ENCODE results near the gene ITGB1BP1. TPM values are rescaled to one million over a fixed set of nuclear protein-coding genes. Genes with fewer than 3 reads are reported as not detected.

ITGB1BP1 gene
- total RNA-seq, 2 experiments from 2014 or later = 54.0 to 102 TPM

DNA sequence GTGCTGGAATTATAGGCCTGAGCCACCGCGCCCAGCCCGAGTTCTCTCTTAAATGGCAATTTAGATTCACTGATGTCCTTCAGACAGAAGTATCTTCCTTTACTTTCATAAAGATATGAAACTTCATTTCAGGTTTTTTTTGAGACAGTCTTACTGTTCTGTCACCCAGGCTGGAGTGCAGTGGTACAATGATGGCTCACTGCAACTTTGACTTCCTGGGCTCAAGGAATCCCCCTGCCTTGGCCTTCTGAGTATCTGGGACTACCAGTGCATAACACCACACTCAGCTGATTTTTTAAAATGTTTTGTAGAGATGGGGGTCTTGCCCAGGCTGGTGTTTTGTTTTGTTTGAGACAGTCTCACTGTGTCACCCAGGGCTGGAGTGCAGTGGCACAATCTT, 13.2 kb downstream of the ITGB1BP1 start:
- Histone ChIP-seq H3K9me2 (ENCODE audit: insufficient read depth, low read length) (no peaks in the 10 kb centered on the region), H3K79me2 (ENCODE audit: insufficient read depth, low read depth, low read length) (no peaks in the 10 kb centered on the region), H3K36me3 (ENCODE audit: insufficient read depth, low read length) (peaks cover 71% of the 10 kb centered on the region), H2AFZ (ENCODE audit: low read length) (no peak overlapping the region), H3K4me1 (ENCODE audit: insufficient read depth, low read length, poor library complexity, severe bottlenecking) (peaks cover 9% of the 10 kb centered on the region), H3K27ac (ENCODE audit: low read depth, low read length, poor library complexity, severe bottlenecking) (peak overlapping the region; percentile 18), H3K9me3 (ENCODE audit: low read length) (no peaks in the 10 kb centered on the region), H3K4me2 (ENCODE audit: low read length) (no peak overlapping the region), H3K4me3 (ENCODE audit: low read depth, low read length, poor library complexity, severe bottlenecking) (no peak overlapping the region), H4K20me1 (ENCODE audit: insufficient read depth, low read length) (no peaks in the 10 kb centered on the region)
- CTCF ChIA-PET (ENCODE audit: unreplicated experiment) = no interaction called here
- DNase-seq (ENCODE audit: low spot score) = peak; percentile 40
- TF ChIP-seq EZH2phosphoT487 (IDR thresholded peaks at IDR 0.05; ENCODE audit: borderline replicate concordance, low read depth, low read length) = no peak
- TF ChIP-seq, protein P1, sequence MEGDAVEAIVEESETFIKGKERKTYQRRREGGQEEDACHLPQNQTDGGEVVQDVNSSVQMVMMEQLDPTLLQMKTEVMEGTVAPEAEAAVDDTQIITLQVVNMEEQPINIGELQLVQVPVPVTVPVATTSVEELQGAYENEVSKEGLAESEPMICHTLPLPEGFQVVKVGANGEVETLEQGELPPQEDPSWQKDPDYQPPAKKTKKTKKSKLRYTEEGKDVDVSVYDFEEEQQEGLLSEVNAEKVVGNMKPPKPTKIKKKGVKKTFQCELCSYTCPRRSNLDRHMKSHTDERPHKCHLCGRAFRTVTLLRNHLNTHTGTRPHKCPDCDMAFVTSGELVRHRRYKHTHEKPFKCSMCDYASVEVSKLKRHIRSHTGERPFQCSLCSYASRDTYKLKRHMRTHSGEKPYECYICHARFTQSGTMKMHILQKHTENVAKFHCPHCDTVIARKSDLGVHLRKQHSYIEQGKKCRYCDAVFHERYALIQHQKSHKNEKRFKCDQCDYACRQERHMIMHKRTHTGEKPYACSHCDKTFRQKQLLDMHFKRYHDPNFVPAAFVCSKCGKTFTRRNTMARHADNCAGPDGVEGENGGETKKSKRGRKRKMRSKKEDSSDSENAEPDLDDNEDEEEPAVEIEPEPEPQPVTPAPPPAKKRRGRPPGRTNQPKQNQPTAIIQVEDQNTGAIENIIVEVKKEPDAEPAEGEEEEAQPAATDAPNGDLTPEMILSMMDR (conservative IDR thresholded peaks at IDR 0.05; ENCODE audit: low read length) = no peak
- intact Hi-C loops (cut with micrococcal nuclease; ENCODE audit: unreplicated experiment) = no loop called here
- no TSS peak for BruUV-seq (replicated peaks)
- POLR2A ChIA-PET = no interaction called here

DNA sequence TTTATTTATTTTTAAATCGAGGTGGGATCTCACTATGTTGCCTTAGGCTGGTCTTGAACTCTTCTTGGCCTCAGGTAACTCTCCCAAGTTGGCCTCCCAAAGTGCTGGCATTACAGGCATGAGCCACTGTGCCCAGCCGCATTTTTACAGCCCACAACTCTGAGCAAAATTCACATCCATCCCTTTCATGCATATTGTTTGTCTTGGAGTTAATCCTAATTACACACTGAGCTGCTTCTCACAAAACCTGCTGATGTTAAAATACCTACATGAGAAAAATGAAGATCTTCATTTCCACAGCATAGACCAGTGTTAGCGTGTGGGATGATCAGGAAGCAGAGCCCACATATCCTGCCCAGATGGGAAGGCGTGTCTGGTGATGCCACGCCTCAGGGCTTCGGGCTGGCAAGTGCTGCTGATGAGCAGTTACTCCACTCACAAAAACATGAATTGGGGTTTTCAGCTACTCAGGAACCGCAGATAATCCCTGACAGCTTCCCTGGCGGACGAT, 14.6 kb downstream of the ITGB1BP1 start:
- DNase-seq (ENCODE audit: low spot score) = no peak
- H3K9me3 ChIP-seq (ENCODE audit: low read length) = no peaks in the 10 kb centered on the region
- peaks cover 9% of the 10 kb centered on the region for H3K4me1 ChIP-seq (ENCODE audit: insufficient read depth, low read length, poor library complexity, severe bottlenecking)
- no peaks in the 10 kb centered on the region for H3K79me2 ChIP-seq (ENCODE audit: insufficient read depth, low read depth, low read length)
- H3K9me2 ChIP-seq (ENCODE audit: insufficient read depth, low read length) = no peaks in the 10 kb centered on the region
- no peaks in the 10 kb centered on the region for H4K20me1 ChIP-seq (ENCODE audit: insufficient read depth, low read length)
- intact Hi-C loops (cut with micrococcal nuclease; ENCODE audit: unreplicated experiment) = no loop called here
- no peak overlapping the region for H3K4me2 ChIP-seq (ENCODE audit: low read length)
- ChIA-PET CTCF (ENCODE audit: unreplicated experiment) (no interaction called here), POLR2A (no interaction called here)
- no peak for TF ChIP-seq EZH2phosphoT487 (IDR thresholded peaks at IDR 0.05; ENCODE audit: borderline replicate concordance, low read depth, low read length)
- TF ChIP-seq, protein P1 (conservative IDR thresholded peaks at IDR 0.05; ENCODE audit: low read length) = no peak
- H3K36me3 ChIP-seq (ENCODE audit: insufficient read depth, low read length) = peaks cover 60% of the 10 kb centered on the region
- no TSS peak for BruUV-seq (replicated peaks)
- no peak overlapping the region for H3K27ac ChIP-seq (ENCODE audit: low read depth, low read length, poor library complexity, severe bottlenecking)
- no peak overlapping the region for H2AFZ ChIP-seq (ENCODE audit: low read length)
- no peak overlapping the region for H3K4me3 ChIP-seq (ENCODE audit: low read depth, low read length, poor library complexity, severe bottlenecking)

DNA sequence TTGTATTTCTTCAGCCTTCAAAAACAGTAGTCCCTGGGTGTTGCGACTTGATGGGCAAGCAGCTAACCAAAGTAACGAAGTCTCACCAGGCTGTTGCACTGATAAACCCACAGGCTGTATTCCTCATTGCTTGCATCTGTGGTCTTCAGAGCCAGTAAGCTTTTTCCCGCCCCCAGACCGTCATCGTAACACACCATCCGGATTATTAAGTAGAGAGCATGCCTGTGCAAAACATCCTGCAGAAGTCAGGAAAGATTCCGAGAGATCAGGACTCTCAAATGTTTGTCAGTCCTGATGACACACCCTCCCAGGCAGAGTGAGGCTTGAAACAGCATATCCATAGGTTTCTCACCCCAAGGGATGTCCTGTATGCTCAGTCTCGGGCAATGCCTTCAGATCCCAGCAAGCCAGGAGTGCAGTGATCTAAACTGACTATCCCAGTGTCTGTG, 15.9 kb downstream of the ITGB1BP1 start:
- no peaks in the 10 kb centered on the region for H3K9me3 ChIP-seq (ENCODE audit: low read length)
- H3K4me3 ChIP-seq (ENCODE audit: low read depth, low read length, poor library complexity, severe bottlenecking) = no peak overlapping the region
- no peaks in the 10 kb centered on the region for H3K79me2 ChIP-seq (ENCODE audit: insufficient read depth, low read depth, low read length)
- no peak overlapping the region for H3K4me2 ChIP-seq (ENCODE audit: low read length)
- TF ChIP-seq, protein P1 (conservative IDR thresholded peaks at IDR 0.05; ENCODE audit: low read length) = no peak
- TF ChIP-seq EZH2phosphoT487 (IDR thresholded peaks at IDR 0.05; ENCODE audit: borderline replicate concordance, low read depth, low read length) = no peak
- H3K4me1 ChIP-seq (ENCODE audit: insufficient read depth, low read length, poor library complexity, severe bottlenecking) = peaks cover 9% of the 10 kb centered on the region
- no peak overlapping the region for H2AFZ ChIP-seq (ENCODE audit: low read length)
- H3K9me2 ChIP-seq (ENCODE audit: insufficient read depth, low read length) = no peaks in the 10 kb centered on the region
- H3K36me3 ChIP-seq (ENCODE audit: insufficient read depth, low read length) = peaks cover 50% of the 10 kb centered on the region
- CTCF ChIA-PET (ENCODE audit: unreplicated experiment) = no interaction called here
- no peak overlapping the region for H3K27ac ChIP-seq (ENCODE audit: low read depth, low read length, poor library complexity, severe bottlenecking)
- POLR2A ChIA-PET = interaction anchor here (0.5 kb wide), 1 partner anchor 47 kb away, joined by 4 read pairs; no protein-coding TSS in a partner anchor
- no peak for DNase-seq (ENCODE audit: low spot score)
- no peaks in the 10 kb centered on the region for H4K20me1 ChIP-seq (ENCODE audit: insufficient read depth, low read length)
- no TSS peak for BruUV-seq (replicated peaks)
- intact Hi-C loops (cut with micrococcal nuclease; ENCODE audit: unreplicated experiment) = no loop called here

Measured in OCI-LY7 (cell line).